PC-3 (cell line): ENCODE data around the gene GPR176.

Experiments
- EZH2 ChIP-seq: fragments of 300-600 bp; sonication (generic); IDR thresholded peaks from one replicate; pipeline ENCODE4 v1.6.1; 2017; ENCODE audit warnings: antibody characterized with exemption, mild to moderate bottlenecking, low read length; ENCODE audit not compliant: unreplicated experiment
- TF ChIP-seq, protein P1 (sequence below): fragments of 300-600 bp; sonication (generic); conservative IDR thresholded peaks from 2 replicates; pipeline ENCODE4 v1.5.1; 2017; ENCODE audit warnings: antibody characterized with exemption, low read depth, mild to moderate bottlenecking, low read length

- TF ChIP-seq, protein P1, sequence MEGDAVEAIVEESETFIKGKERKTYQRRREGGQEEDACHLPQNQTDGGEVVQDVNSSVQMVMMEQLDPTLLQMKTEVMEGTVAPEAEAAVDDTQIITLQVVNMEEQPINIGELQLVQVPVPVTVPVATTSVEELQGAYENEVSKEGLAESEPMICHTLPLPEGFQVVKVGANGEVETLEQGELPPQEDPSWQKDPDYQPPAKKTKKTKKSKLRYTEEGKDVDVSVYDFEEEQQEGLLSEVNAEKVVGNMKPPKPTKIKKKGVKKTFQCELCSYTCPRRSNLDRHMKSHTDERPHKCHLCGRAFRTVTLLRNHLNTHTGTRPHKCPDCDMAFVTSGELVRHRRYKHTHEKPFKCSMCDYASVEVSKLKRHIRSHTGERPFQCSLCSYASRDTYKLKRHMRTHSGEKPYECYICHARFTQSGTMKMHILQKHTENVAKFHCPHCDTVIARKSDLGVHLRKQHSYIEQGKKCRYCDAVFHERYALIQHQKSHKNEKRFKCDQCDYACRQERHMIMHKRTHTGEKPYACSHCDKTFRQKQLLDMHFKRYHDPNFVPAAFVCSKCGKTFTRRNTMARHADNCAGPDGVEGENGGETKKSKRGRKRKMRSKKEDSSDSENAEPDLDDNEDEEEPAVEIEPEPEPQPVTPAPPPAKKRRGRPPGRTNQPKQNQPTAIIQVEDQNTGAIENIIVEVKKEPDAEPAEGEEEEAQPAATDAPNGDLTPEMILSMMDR = no peak
- TF ChIP-seq EZH2 = no peak
Observed at GRCh38 chr15:39924437-39924836, 4.4 kb upstream of the GPR176 start.
